ENCODE results near the gene SRSF9.

Gene SRSF9

DNA sequence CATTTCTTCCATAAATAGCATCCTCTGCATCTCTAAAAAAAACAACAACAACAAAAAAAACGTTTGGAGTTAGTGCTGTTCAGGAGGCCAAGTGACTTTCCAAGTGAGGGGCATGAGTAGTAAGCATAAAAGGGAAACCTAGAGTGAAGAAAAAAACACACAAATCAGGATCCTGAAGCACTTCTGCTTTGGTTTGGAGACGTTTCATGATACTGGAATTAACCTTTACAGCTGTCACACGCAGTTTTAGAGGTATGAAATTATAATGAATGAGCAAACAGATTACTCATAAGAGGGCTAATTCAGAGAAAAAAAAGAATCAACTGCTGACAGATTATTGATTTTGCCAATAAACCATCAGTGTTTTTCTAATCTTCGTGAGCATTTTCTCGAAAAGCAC lies 3.8 kb downstream of the SRSF9 start:
- H3K4me3 ChIP-seq (ENCODE audit: severe bottlenecking): no peak overlapping the region
- DNase-seq (ENCODE audit: low spot score) (no peak), ATAC-seq (ENCODE audit: low read depth) (no peak)

DNA sequence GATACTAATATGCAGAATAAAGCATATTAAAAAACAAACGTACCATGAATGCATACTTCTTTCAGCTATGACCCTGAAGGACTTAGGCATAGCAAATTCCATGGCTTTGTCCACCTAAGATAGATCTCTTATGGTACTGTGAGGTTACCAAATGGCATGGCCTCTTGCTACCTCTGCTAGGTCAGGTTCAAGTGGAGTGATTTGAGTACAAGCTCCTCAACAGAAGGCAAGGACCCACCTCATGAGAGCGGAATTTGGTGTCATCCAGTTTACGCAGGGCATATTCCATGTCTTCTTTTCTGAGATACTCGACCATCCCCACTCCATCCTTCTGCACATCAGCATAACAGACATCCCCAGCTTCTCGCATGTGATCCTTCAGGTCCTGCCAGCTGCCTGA lies 5.8 kb downstream of the SRSF9 start:
- H3K27ac ChIP-seq (ENCODE audit: poor library complexity, severe bottlenecking): no peak overlapping the region
- H3K36me3 ChIP-seq (ENCODE audit: low read depth): peaks cover 90% of the 10 kb centered on the region
- TF ChIP-seq, protein P1, sequence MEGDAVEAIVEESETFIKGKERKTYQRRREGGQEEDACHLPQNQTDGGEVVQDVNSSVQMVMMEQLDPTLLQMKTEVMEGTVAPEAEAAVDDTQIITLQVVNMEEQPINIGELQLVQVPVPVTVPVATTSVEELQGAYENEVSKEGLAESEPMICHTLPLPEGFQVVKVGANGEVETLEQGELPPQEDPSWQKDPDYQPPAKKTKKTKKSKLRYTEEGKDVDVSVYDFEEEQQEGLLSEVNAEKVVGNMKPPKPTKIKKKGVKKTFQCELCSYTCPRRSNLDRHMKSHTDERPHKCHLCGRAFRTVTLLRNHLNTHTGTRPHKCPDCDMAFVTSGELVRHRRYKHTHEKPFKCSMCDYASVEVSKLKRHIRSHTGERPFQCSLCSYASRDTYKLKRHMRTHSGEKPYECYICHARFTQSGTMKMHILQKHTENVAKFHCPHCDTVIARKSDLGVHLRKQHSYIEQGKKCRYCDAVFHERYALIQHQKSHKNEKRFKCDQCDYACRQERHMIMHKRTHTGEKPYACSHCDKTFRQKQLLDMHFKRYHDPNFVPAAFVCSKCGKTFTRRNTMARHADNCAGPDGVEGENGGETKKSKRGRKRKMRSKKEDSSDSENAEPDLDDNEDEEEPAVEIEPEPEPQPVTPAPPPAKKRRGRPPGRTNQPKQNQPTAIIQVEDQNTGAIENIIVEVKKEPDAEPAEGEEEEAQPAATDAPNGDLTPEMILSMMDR (IDR thresholded peaks at IDR 0.05; ENCODE audit: poor library complexity, severe bottlenecking): no peak
- H3K4me1 ChIP-seq (ENCODE audit: insufficient read depth, poor library complexity, severe bottlenecking): no peaks in the 10 kb centered on the region
- H3K4me3 ChIP-seq (ENCODE audit: severe bottlenecking): no peak overlapping the region
- DNase-seq (ENCODE audit: low spot score) (no peak), ATAC-seq (ENCODE audit: low read depth) (no peak)
- no peaks in the 10 kb centered on the region for H3K27me3 ChIP-seq (ENCODE audit: insufficient read depth, poor library complexity, severe bottlenecking)
- no peaks in the 10 kb centered on the region for H3K9me3 ChIP-seq (ENCODE audit: severe bottlenecking)

More for the DNA sequence above, 3.8 kb downstream of the SRSF9 start:
- H3K4me1 ChIP-seq (ENCODE audit: insufficient read depth, poor library complexity, severe bottlenecking): peaks cover 4% of the 10 kb centered on the region
- H3K27me3 ChIP-seq (ENCODE audit: insufficient read depth, poor library complexity, severe bottlenecking): no peaks in the 10 kb centered on the region
- no peaks in the 10 kb centered on the region for H3K9me3 ChIP-seq (ENCODE audit: severe bottlenecking)
- peaks cover 69% of the 10 kb centered on the region for H3K36me3 ChIP-seq (ENCODE audit: low read depth)
- TF ChIP-seq, protein P1 (IDR thresholded peaks at IDR 0.05; ENCODE audit: poor library complexity, severe bottlenecking): no peak
- H3K27ac ChIP-seq (ENCODE audit: poor library complexity, severe bottlenecking): no peak overlapping the region

DNA sequence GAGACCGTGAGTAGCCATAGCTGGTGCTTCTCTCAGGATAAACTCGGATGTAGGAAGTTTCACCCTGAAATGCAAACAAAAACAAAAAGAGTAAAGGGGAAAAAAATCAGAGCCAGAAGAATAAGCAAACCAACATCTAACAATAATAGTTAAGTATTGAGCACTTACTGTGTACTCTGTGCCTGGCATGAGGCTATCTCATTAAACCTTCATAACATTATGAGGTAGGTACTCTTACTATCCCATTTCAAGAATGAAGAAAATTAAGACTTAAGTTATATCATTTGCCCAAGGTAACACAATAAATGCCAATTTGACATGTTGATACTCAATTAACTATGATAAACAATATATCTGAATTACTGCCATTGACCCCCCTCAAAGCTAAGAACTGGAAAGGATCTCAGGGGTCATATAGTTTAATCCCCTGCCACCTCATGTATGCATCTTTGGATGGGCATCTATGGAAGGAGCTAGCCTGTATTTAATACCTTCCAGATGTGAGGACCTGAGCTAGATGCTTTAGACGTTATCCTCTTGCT lies 7.4 kb downstream of the SRSF9 start:
- TF ChIP-seq, protein P1 (IDR thresholded peaks at IDR 0.05; ENCODE audit: poor library complexity, severe bottlenecking): no peak
- H3K27ac ChIP-seq (ENCODE audit: poor library complexity, severe bottlenecking): no peak overlapping the region
- ATAC-seq (ENCODE audit: low read depth) (no peak), DNase-seq (ENCODE audit: low spot score) (no peak)
- no peaks in the 10 kb centered on the region for H3K9me3 ChIP-seq (ENCODE audit: severe bottlenecking)
- H3K4me3 ChIP-seq (ENCODE audit: severe bottlenecking): no peak overlapping the region
- peaks cover 99% of the 10 kb centered on the region for H3K36me3 ChIP-seq (ENCODE audit: low read depth)
- H3K4me1 ChIP-seq (ENCODE audit: insufficient read depth, poor library complexity, severe bottlenecking): no peaks in the 10 kb centered on the region
- H3K27me3 ChIP-seq (ENCODE audit: insufficient read depth, poor library complexity, severe bottlenecking): no peaks in the 10 kb centered on the region

DNA sequence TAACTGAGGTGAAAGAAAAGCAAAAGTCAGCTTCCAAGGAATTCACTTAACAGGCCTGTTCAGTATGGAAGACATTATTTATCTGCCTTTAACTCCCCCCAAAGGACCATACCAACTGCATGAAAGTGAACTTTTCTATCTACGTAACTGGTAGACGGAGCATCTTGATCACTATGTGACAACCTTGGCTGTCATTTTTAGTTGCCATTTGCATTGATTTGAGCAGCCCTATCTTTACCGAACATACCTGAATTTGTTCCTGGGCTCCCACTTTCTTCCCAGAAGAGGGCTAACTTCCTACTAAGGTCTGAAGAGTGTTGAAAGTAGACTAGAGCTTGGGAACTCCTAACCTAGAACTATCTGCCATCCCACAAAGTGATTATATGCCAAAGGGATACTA lies 9.4 kb downstream of the SRSF9 start:
- Histone ChIP-seq H3K27me3 (ENCODE audit: insufficient read depth, poor library complexity, severe bottlenecking) (no peaks in the 10 kb centered on the region), H3K36me3 (ENCODE audit: low read depth) (peaks cover 99% of the 10 kb centered on the region), H3K4me1 (ENCODE audit: insufficient read depth, poor library complexity, severe bottlenecking) (no peaks in the 10 kb centered on the region), H3K4me3 (ENCODE audit: severe bottlenecking) (no peak overlapping the region), H3K9me3 (ENCODE audit: severe bottlenecking) (no peaks in the 10 kb centered on the region), H3K27ac (ENCODE audit: poor library complexity, severe bottlenecking) (no peak overlapping the region)
- TF ChIP-seq, protein P1 (IDR thresholded peaks at IDR 0.05; ENCODE audit: poor library complexity, severe bottlenecking): no peak
- DNase-seq (ENCODE audit: low spot score) (no peak), ATAC-seq (ENCODE audit: low read depth) (no peak)

DNA sequence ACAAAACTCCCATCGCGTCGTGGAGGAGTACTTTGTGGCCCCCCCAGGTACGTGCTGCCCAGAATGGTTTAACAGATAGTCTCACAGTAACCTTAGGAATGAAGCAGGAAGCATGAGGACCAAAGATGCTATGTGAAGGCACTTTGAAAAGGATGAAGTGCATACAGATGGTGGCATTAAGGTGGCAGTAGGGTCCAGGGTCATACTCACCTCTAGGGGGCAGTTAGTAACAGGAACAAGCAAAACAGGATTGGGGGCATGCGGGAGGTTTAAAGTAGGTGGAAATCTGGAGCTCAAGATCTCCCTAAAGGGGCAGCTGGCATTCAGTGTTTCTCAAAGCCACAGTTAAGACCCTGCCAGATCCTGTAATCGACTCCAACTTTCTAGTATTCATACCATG lies 12.4 kb downstream of the SRSF9 start:
- Histone ChIP-seq H3K9me3 (ENCODE audit: severe bottlenecking) (no peaks in the 10 kb centered on the region), H3K36me3 (ENCODE audit: low read depth) (peaks cover 93% of the 10 kb centered on the region), H3K4me3 (ENCODE audit: severe bottlenecking) (no peak overlapping the region), H3K27me3 (ENCODE audit: insufficient read depth, poor library complexity, severe bottlenecking) (no peaks in the 10 kb centered on the region), H3K4me1 (ENCODE audit: insufficient read depth, poor library complexity, severe bottlenecking) (no peaks in the 10 kb centered on the region), H3K27ac (ENCODE audit: poor library complexity, severe bottlenecking) (no peak overlapping the region)
- no peak for ATAC-seq (ENCODE audit: low read depth)
- no peak for DNase-seq (ENCODE audit: low spot score)
- TF ChIP-seq, protein P1 (IDR thresholded peaks at IDR 0.05; ENCODE audit: poor library complexity, severe bottlenecking): peak; percentile 36
